Adrenal gland (tissue), 12 donors: ENCODE data around the gene RBM15B. TPM values are rescaled to one million over a fixed set of nuclear protein-coding genes. Genes with fewer than 3 reads are reported as not detected.

Source experiments
- DNase-seq, 7 donors: peaks; one replicate each; pipeline ENCODE4 v3.0.0-alpha.2; 2019 to 2020
- H3K27ac ChIP-seq, 5 donors: fragments of 200-600 bp; sonication (generic) in 4 of 5; 1 replicate in 3 of 5; 2 replicates in 2 of 5; pipeline versions ENCODE4 v1.5.1 to v1.8.0; 2016 to 2020; ENCODE audit warnings: mild to moderate bottlenecking in 1 of 5
- H3K27me3 ChIP-seq: fragments of 200-600 bp; 2 replicates; pipeline ENCODE4 v1.8.0; 2021
- H3K36me3 ChIP-seq, 2 donors: fragments of 200-600 bp; replicated peaks in 1 of 2; 1 replicate in 1 of 2; 2 replicates in 1 of 2; pipeline versions ENCODE4 v1.5.1 to v1.8.0; 2018 to 2022
- H3K4me1 ChIP-seq, 2 donors: fragments of 200-600 bp; replicated peaks in 1 of 2; 1 replicate in 1 of 2; 2 replicates in 1 of 2; pipeline versions ENCODE4 v1.5.1 to v1.8.0; 2018 to 2021
- H3K4me3 ChIP-seq, 4 donors: fragments of 200-600 bp; sonication (generic) in 3 of 4; one replicate each; pipeline ENCODE4 v1.5.1; 2016 to 2018
- H3K9me3 ChIP-seq, 3 donors: fragments of 200-600 bp; sonication (generic) in 1 of 3; replicated peaks in 1 of 3; 1 replicate in 2 of 3; 2 replicates in 1 of 3; pipeline versions ENCODE4 v1.5.1 to v1.8.0; 2016 to 2021
- CTCF ChIP-seq, 6 experiments: fragments of 450-650 bp in 4 of 6; fragments of 200-600 bp in 2 of 6; sonication (generic) in 1 of 6; IDR thresholded peaks; 1 replicate in 5 of 6; 2 replicates in 1 of 6; pipeline versions ENCODE4 v1.5.1 to v1.8.0; 2016 to 2021; ENCODE audit warnings: antibody characterized with exemption in 6 of 6, mild to moderate bottlenecking in 2 of 6, moderate library complexity in 1 of 6
- POLR2A ChIP-seq, 2 donors: fragments of 450-650 bp; IDR thresholded peaks; one replicate each; pipeline ENCODE4 v1.6.1; 2017; ENCODE audit warnings: antibody characterized with exemption in 2 of 2, mild to moderate bottlenecking in 2 of 2, moderate library complexity in 1 of 2
- WGBS, 4 donors: extraction: QIAGEN DNeasy Blood & Tissue Kit in 2 of 4; methylation state at CpG; one replicate each; pipeline versions ENCODE4 v1.1.5 to v1.1.7; 2013 to 2017; 5-methylcytosine and 5-hydroxymethylcytosine counted together
- intact Hi-C, 2 donors: fragments of 100-400 bp; cut with DNase I; formaldehyde crosslinking; loops; one replicate each; pipeline versions ENCODE4 v1.14.1 to v1.15.0; 2022 to 2023
- polyA plus RNA-seq, 3 donors: library from polyadenylated mRNA; stranded (reverse); fragments of 200-250 nt in 2 of 3; fragments of 350-450 nt in 1 of 3; fragmentation: Illumina TruSeq in 1 of 3; extraction: RNeasy Lipid Tissue Mini Kit (QIAGEN cat#74804) in 1 of 3; gene quantifications; one replicate each; pipeline ENCODE4 v1.2.3, GENCODE V29; 2013 to 2014
- total RNA-seq, 9 donors: library from RNA; depleted of rRNA in 4 of 9; stranded (reverse); fragments of >200 nt in 4 of 9; fragments of 120-200 nt in 1 of 9; fragmentation: NEBNext Ultra II Directional in 1 of 9; extraction: Animal tissue kit (Norgen Biotek cat#: 25700) in 1 of 9; gene quantifications; one replicate each; pipeline versions ENCODE4 v1.1.0 to v1.2.4, GENCODE V29; 2013 to 2023
- donor health status: healthy with polysubstance abuse.
- donor health status: Bipolar disorder and iron deficiency.
- donor health status: DM: yes; HTN: yes; CAD: no.
- donor health status: DM: no; HTN: no; CAD: no.
- donor health status: DM: no; HTN: no; CAD: no.
- donor health status: DM: yes; HTN: yes; CAD: no.

RBM15B gene
- total and polyA plus RNA-seq, 12 donors: 8.0 to 36.6 (median 24.4) TPM

GRCh38 chr3:51445544-51446280 is 54.6 kb downstream of the RBM15B start:
- peaks cover 0 to 5% (median 0%) of the 10 kb centered on the region in 3 donors for H3K9me3 ChIP-seq
- peaks cover 0 to 12% of the 10 kb centered on the region in 2 donors for H3K36me3 ChIP-seq
- intact Hi-C loops: no loop called here
- no peaks in the 10 kb centered on the region for H3K27me3 ChIP-seq
- TF ChIP-seq CTCF (IDR thresholded peaks at IDR 0.05) (no peak), POLR2A (IDR thresholded peaks at IDR 0.05) (no peak)
- H3K4me3 ChIP-seq: no peak overlapping the region
- no peaks in the 10 kb centered on the region for H3K4me1 ChIP-seq
- no peak for DNase-seq
- 85 to 97% (median 93%) methylated on average over 4 of the region's 4 CpGs for WGBS, 4 donors
- no peak overlapping the region for H3K27ac ChIP-seq

Other genes with a start within 250 kb of the RBM15B start
- gene MANF, start 6.0 kb upstream of the RBM15B start, total RNA-seq: 100 to 1,000 TPM in 2 of 9 donors, 10 to 100 TPM in 7; 16.1 to 281 (median 49.0) TPM
- gene MANF, start 6.0 kb upstream of the RBM15B start, polyA plus RNA-seq: 100 to 1,000 TPM in 1 of 3 donors, 10 to 100 TPM in 2; 18.9 to 306 (median 25.9) TPM
- gene DCAF1, start 108.7 kb downstream of the RBM15B start, total RNA-seq: 10 to 100 TPM; 16.5 to 31.5 (median 22.9) TPM
- gene DCAF1, start 108.7 kb downstream of the RBM15B start, polyA plus RNA-seq: 10 to 100 TPM in 1 of 3 donors, 1 to 10 TPM in 2; 7.3 to 29.9 (median 8.2) TPM
- 10 to 100 TPM; 11.0 to 42.2 (median 19.4) TPM for gene RAD54L2, start 147.4 kb downstream of the RBM15B start, total RNA-seq
- 1 to 10 TPM; 5.6 to 9.4 (median 6.3) TPM for gene RAD54L2, start 147.4 kb downstream of the RBM15B start, polyA plus RNA-seq